Spleen (tissue), 11 donors: ENCODE results near the gene TCN1. TPM values are rescaled to one million over a fixed set of nuclear protein-coding genes. Genes with fewer than 3 reads are reported as not detected.
A peak's percentile ranks its signal among the peaks of the same experiment; 100 is the strongest.

Experiments used
- DNase-seq: peaks from one replicate; pipeline ENCODE4 v3.0.0-alpha.2; 2020
- H3K27ac ChIP-seq, 8 donors: fragments of 200-600 bp; sonication (generic) in 7 of 8; 1 replicate in 4 of 8; 2 replicates in 4 of 8; pipeline versions ENCODE4 v1.5.0 to v1.8.0; 2016 to 2021; ENCODE audit warnings: inconsistent platforms in 4 of 8, mild to moderate bottlenecking in 4 of 8, moderate library complexity in 1 of 8
- H3K27me3 ChIP-seq, 7 donors: fragments of 200-600 bp; sonication (generic) in 6 of 7; replicated peaks in 1 of 7; 1 replicate in 4 of 7; 2 replicates in 3 of 7; pipeline versions ENCODE4 v1.5.0 to v1.8.0; 2016 to 2021; ENCODE audit warnings: inconsistent platforms in 3 of 7, mild to moderate bottlenecking in 1 of 7
- H3K36me3 ChIP-seq, 6 donors: fragments of 200-600 bp; sonication (generic) in 5 of 6; 1 replicate in 4 of 6; 2 replicates in 2 of 6; pipeline versions ENCODE4 v1.5.0 to v1.8.0; 2016 to 2021; ENCODE audit warnings: inconsistent platforms in 2 of 6
- H3K4me1 ChIP-seq, 6 donors: fragments of 200-600 bp; sonication (generic) in 5 of 6; 1 replicate in 3 of 6; 2 replicates in 3 of 6; pipeline versions ENCODE4 v1.5.0 to v1.8.0; 2016 to 2021; ENCODE audit warnings: inconsistent platforms in 3 of 6
- H3K4me3 ChIP-seq, 8 donors: fragments of 200-600 bp; sonication (generic) in 7 of 8; 1 replicate in 4 of 8; 2 replicates in 4 of 8; pipeline versions ENCODE4 v1.5.0 to v1.8.0; 2016 to 2021; ENCODE audit warnings: inconsistent platforms in 4 of 8, mild to moderate bottlenecking in 4 of 8, moderate library complexity in 2 of 8
- H3K9me3 ChIP-seq, 8 donors: fragments of 200-600 bp; sonication (generic) in 7 of 8; 1 replicate in 4 of 8; 2 replicates in 4 of 8; pipeline versions ENCODE4 v1.5.0 to v1.8.0; 2016 to 2021; ENCODE audit warnings: inconsistent platforms in 4 of 8
- CTCF ChIP-seq, 11 experiments: fragments of 200-600 bp in 7 of 11; fragments of 450-650 bp in 4 of 11; sonication (generic) in 4 of 11; IDR thresholded peaks in 8 of 11; conservative IDR thresholded peaks in 3 of 11; 1 replicate in 7 of 11; 2 replicates in 4 of 11; pipeline versions ENCODE4 v1.4.0 to v1.8.0; 2016 to 2021; ENCODE audit warnings: antibody characterized with exemption in 11 of 11, inconsistent platforms in 4 of 11, mild to moderate bottlenecking in 1 of 11
- POLR2A ChIP-seq, 3 donors: fragments of 450-650 bp; IDR thresholded peaks; one replicate each; pipeline ENCODE4 v1.5.1; 2017; ENCODE audit warnings: antibody characterized with exemption in 3 of 3, mild to moderate bottlenecking in 1 of 3
- POLR2AphosphoS5 ChIP-seq, 3 donors: sonication (generic); formaldehyde crosslinking; IDR thresholded peaks; one replicate each; pipeline ENCODE4 v1.5.1; 2017; ENCODE audit warnings: antibody characterized with exemption in 3 of 3
- WGBS, 5 donors: extraction: QIAGEN DNeasy Blood & Tissue Kit in 3 of 5; methylation state at CpG; one replicate each; pipeline versions ENCODE4 v1.1.5 to v1.1.7; 2013 to 2018; 5-methylcytosine and 5-hydroxymethylcytosine counted together
- intact Hi-C: fragments of 100-400 bp; cut with DNase I; formaldehyde crosslinking; loops from one replicate; pipeline ENCODE4 v1.15.0; 2023; ENCODE audit warnings: low total_unique reads
- polyA plus RNA-seq, 3 donors: library from polyadenylated mRNA; stranded (reverse); fragments of 200-250 nt; gene quantifications; one replicate each; pipeline ENCODE4 v1.2.1, GENCODE V29; 2013
- total RNA-seq, 7 donors: library from RNA; depleted of rRNA in 3 of 7; stranded (reverse); fragments of >200 nt in 3 of 7; fragmentation: NEBNext Ultra II Directional in 4 of 7; extraction: Animal tissue kit (Norgen Biotek cat#: 25700) in 4 of 7; gene quantifications; one replicate each; pipeline versions ENCODE4 v1.1.0 to v1.2.1, GENCODE V29; 2016 to 2021
- donor health status: healthy with polysubstance abuse.
- donor health status: DM: no; HTN: no; CAD: no; lungs with moderate emphysema.
- donor health status: DM: no; HTN: no; CAD: no.
- donor health status: Bipolar disorder and iron deficiency.
- donor health status: healthy.
- donor health status: DM: no; HTN: no; CAD: no.
- donor health status: DM: yes; HTN: yes; CAD: no.

TCN1 gene
- total and polyA plus RNA-seq, 10 donors: 0.26 to 18.6 (median 2.0) TPM

GRCh38 chr11:59810911-59811259, 55.4 kb downstream of the TCN1 start:
- H3K36me3 ChIP-seq: peaks cover 0 to 35% (median 24%) of the 10 kb centered on the region in 6 donors
- WGBS, 5 donors: 9 to 20% (median 13%) methylated on average over 8 of the region's 8 CpGs
- H3K4me3 ChIP-seq: peak overlapping the region; percentile 64 to 93 (median 78)
- peak overlapping the region; percentile 59 to 90 (median 87) for H3K27ac ChIP-seq
- peaks cover 0 to 41% (median 17%) of the 10 kb centered on the region in 6 donors for H3K4me1 ChIP-seq
- H3K27me3 ChIP-seq: no peaks in the 10 kb centered on the region
- no peaks in the 10 kb centered on the region for H3K9me3 ChIP-seq
- intact Hi-C loops: no loop called here
- TF ChIP-seq CTCF (IDR thresholded peaks at IDR 0.05 in 8 of 11, conservative IDR thresholded peaks at IDR 0.05 in 3 of 11): no peak
- TF ChIP-seq POLR2A (IDR thresholded peaks at IDR 0.05): no peak
- TF ChIP-seq POLR2AphosphoS5 (IDR thresholded peaks at IDR 0.05): no peak
- no peak for DNase-seq

DNA sequence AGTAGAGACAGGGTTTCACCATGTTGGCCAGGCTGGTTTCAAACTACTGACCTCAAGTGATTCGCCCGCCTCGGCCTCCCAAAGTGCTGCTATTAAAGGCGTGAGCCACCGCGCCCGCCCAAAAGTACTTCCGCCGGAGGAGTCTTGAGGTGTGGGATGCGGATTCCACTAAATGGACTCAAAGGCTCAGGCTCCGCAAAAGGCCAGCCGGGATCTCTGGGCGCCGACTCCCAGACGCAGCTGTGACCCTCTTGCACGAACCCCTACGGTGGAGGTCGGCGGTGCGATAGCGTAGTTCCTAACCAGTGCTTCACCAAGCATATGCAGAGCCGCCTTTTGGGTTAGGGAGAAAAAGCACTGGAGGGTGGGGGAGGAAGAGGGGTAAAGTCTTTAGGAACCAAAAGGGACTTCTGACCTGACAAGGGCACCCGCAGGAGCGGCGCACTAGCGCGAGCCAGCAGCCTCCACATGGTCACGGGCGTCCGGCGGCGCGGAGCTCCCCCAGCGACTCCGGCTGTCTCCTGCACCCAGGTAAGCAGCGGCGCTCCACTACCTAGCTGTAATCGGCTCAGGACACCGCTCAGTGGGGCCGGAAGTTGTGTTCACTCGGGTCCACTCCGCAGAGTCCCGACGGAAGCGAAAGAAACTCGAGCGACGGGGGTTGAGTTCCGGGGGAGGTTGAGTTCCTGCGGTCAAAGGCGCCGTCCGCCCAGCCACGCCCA, 55.9 kb downstream of the TCN1 start, which contains the start of gene MRPL16:
Gene MRPL16 (minus strand): TSS at position 590 of the 722 bp plus-strand sequence. CDS start 120 bp downstream, at position 470.
- TF ChIP-seq CTCF (IDR thresholded peaks at IDR 0.05 in 8 of 11, conservative IDR thresholded peaks at IDR 0.05 in 3 of 11): peak in 8 of 11 experiments; percentile 7 to 43 (median 31)
- TF ChIP-seq POLR2AphosphoS5 (IDR thresholded peaks at IDR 0.05): peak; percentile 86 to 91 (median 88)
- peak in 2 of 3 donors; percentile 23 to 42 for TF ChIP-seq POLR2A (IDR thresholded peaks at IDR 0.05)
- intact Hi-C loops: no loop called here
- Histone ChIP-seq H3K9me3 (no peaks in the 10 kb centered on the region), H3K36me3 (peaks cover 0 to 41% (median 29%) of the 10 kb centered on the region in 6 donors), H3K4me1 (peaks cover 0 to 41% (median 17%) of the 10 kb centered on the region in 6 donors), H3K27ac (peak within 1 kb of the TSS; percentile 59 to 90 (median 87)), H3K4me3 (peak within 1 kb of the TSS; percentile 64 to 93 (median 78)), H3K27me3 (no peaks in the 10 kb centered on the region)
- DNase-seq: peak; percentile 95
- 0 to 1% (median 1%) methylated on average over 45 to 54 of the region's 54 CpGs for WGBS, 5 donors

DNA sequence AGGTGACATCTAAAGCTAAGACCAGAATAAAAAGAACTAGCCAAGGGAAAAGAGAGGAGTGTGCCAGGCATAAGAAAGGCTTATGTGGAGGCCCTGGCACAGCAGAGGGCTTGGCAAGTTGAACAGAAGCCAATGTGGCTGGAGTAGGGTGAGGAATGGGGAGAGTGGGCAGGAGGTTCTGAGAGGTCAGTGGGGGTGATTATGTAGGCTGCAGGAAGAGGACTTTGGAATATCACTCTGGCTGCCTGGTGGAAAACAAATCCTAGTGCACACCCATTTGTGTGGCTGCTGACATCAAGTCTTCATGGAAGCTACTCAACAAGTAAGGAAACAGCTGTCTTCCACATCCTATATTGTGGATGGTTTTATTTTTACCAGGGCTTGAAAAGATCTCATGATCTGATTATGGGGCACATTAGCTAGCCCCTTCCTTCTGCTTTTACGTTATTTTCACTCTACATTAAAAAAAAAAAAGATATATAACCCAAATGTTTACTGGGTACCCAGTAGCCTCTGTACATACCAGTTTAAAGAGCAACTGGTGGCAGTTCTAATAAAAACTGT, 59.2 kb downstream of the TCN1 start:
- Histone ChIP-seq H3K27me3 (no peaks in the 10 kb centered on the region), H3K27ac (no peak overlapping the region), H3K9me3 (no peaks in the 10 kb centered on the region), H3K4me1 (peaks cover 0 to 34% (median 19%) of the 10 kb centered on the region in 6 donors), H3K36me3 (peaks cover 0 to 69% (median 44%) of the 10 kb centered on the region in 6 donors), H3K4me3 (no peak overlapping the region)
- intact Hi-C loops: loop anchor here (10.0 kb wide), 1 partner anchor 142 kb away; the partner anchor contains the start of gene PATL1
- TF ChIP-seq CTCF (IDR thresholded peaks at IDR 0.05 in 8 of 11, conservative IDR thresholded peaks at IDR 0.05 in 3 of 11): no peak
- TF ChIP-seq POLR2A (IDR thresholded peaks at IDR 0.05): no peak
- TF ChIP-seq POLR2AphosphoS5 (IDR thresholded peaks at IDR 0.05): no peak
- 51 to 69% (median 65%) methylated on average over 1 of the region's 1 CpG for WGBS, 5 donors
- no peak for DNase-seq

DNA sequence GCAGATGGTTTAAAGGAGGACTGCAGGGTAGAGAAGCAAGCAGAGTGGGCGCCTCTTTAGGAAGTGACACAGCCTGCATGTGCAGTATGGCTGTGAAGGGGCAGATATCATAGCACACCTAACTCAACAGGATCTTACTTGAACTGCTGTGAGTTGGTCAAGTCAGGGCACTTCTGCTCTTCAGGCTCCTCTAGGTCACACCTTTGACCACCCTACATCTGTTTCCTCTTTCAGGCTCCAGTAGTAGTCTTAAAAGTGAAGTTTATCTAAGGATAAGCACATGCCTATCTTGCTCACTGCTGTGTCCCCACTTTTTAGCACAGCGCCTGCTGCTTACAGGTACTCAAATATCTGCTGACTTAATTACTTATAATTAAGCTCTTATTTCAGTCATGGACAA, 62.2 kb downstream of the TCN1 start:
- H3K9me3 ChIP-seq: no peaks in the 10 kb centered on the region
- no peaks in the 10 kb centered on the region for H3K27me3 ChIP-seq
- DNase-seq: no peak
- H3K36me3 ChIP-seq: peaks cover 0 to 95% (median 44%) of the 10 kb centered on the region in 6 donors
- H3K4me1 ChIP-seq: peaks cover 0 to 16% (median 6%) of the 10 kb centered on the region in 6 donors
- WGBS, 5 donors: 79 to 89% (median 85%) methylated on average over 2 of the region's 2 CpGs
- no peak overlapping the region for H3K27ac ChIP-seq
- intact Hi-C loops: loop anchor here (10.0 kb wide), 1 partner anchor 139 kb away; the partner anchor contains the start of gene PATL1
- TF ChIP-seq POLR2A (IDR thresholded peaks at IDR 0.05) (no peak), POLR2AphosphoS5 (IDR thresholded peaks at IDR 0.05) (no peak), CTCF (IDR thresholded peaks at IDR 0.05 in 8 of 11, conservative IDR thresholded peaks at IDR 0.05 in 3 of 11) (no peak)
- H3K4me3 ChIP-seq: no peak overlapping the region
